Astrocyte of the spinal cord (primary cell): ENCODE results near the gene CHKB.

Source experiments
- DNase-seq: peaks from one replicate; pipeline ENCODE4 v3.0.0; 2011; ENCODE audit warnings: low read depth, low spot score
- H3K4me3 ChIP-seq: 2 replicates; pipeline ENCODE4 v1.5.1; 2011; ENCODE audit warnings: low read depth, mild to moderate bottlenecking, low read length, moderate library complexity
- CTCF ChIP-seq: IDR thresholded peaks from 2 replicates; pipeline ENCODE4 v1.5.1; 2012; ENCODE audit warnings: low read depth, mild to moderate bottlenecking, low read length, inconsistent platforms
- in situ Hi-C: cut with HindIII; loops from 2 replicates; pipeline ENCODE4 v1.10.0; 2017; ENCODE audit warnings: low sequenced_read_pairs

The CHKB gene

GRCh38 chr22:50606946-50607658, 24.5 kb upstream of the CHKB start:
- no peak for DNase-seq
- no peak overlapping the region for H3K4me3 ChIP-seq
- TF ChIP-seq CTCF: no peak
- in situ Hi-C loops: no loop called here

- in situ Hi-C loops: no loop called here
- no peak for TF ChIP-seq CTCF
- H3K4me3 ChIP-seq: no peak overlapping the region
- DNase-seq: no peak
These were observed 23.7 kb upstream of the CHKB start for GRCh38 chr22:50606165-50606945.

- no peak for DNase-seq
- TF ChIP-seq CTCF: no peak
- in situ Hi-C loops: no loop called here
- H3K4me3 ChIP-seq: no peak overlapping the region
These were observed 23.0 kb upstream of the CHKB start for GRCh38 chr22:50605613-50606074.

GRCh38 chr22:50605002-50605612, 22.5 kb upstream of the CHKB start:
- no peak for TF ChIP-seq CTCF
- in situ Hi-C loops: no loop called here
- DNase-seq: no peak
- H3K4me3 ChIP-seq: no peak overlapping the region

GRCh38 chr22:50604256-50605001, 21.8 kb upstream of the CHKB start:
- no peak for DNase-seq
- no peak for TF ChIP-seq CTCF
- no peak overlapping the region for H3K4me3 ChIP-seq
- in situ Hi-C loops: no loop called here
